H1 (cell line): ENCODE results near the gene CELF2. TPM values are rescaled to one million over a fixed set of nuclear protein-coding genes. Genes with fewer than 3 reads are reported as not detected.

ENCODE experiments used
- CTCF ChIA-PET: fragments of 300-600 bp; sonication (Branson Sonifier 250); formaldehyde crosslinking; loops from one replicate; lab custom pipeline; 2021; ENCODE audit not compliant: partially characterized antibody; lab: Charles Lee
- POLR2A ChIA-PET: fragments of 300-600 bp; sonication (Branson Sonifier 250); formaldehyde crosslinking; loops from one replicate; lab custom pipeline; 2021; ENCODE audit warnings: inconsistent platforms; ENCODE audit not compliant: partially characterized antibody; lab: Charles Lee
- DNase-seq, 2 experiments: peaks; one replicate each; pipeline versions ENCODE4 v3.0.0 to v3.0.0-alpha.2; 2010 to 2022; ENCODE audit warnings: low spot score in 2 of 2, low read depth in 1 of 2, mixed read lengths in 1 of 2
- FAIRE-seq: peaks from 2 replicates; lab custom pipeline; 2011; peaks lifted over from hg19 to GRCh38; lab: Jason Lieb, UNC
- H2AFZ ChIP-seq: 2 replicates; pipeline ENCODE4 v1.8.1; 2012; ENCODE audit warnings: low read length, inconsistent platforms
- H2AK5ac ChIP-seq: 2 replicates; pipeline ENCODE4 v1.6.1; 2013; ENCODE audit warnings: low read depth, low read length
- H2BK120ac ChIP-seq: replicated peaks from 2 replicates; pipeline ENCODE3; 2013; ENCODE audit warnings: low read depth, low read length, inconsistent platforms
- H2BK12ac ChIP-seq: 2 replicates; pipeline ENCODE4 v1.6.1; 2013; ENCODE audit warnings: low read depth, low read length
- H2BK15ac ChIP-seq: 2 replicates; pipeline ENCODE4 v1.6.1; 2013; ENCODE audit warnings: low read length
- H2BK20ac ChIP-seq: 2 replicates; pipeline ENCODE4 v1.6.1; 2013; ENCODE audit warnings: low read length
- H2BK5ac ChIP-seq: 2 replicates; pipeline ENCODE4 v1.6.1; 2013; ENCODE audit warnings: low read depth, low read length
- H3K14ac ChIP-seq: 2 replicates; pipeline ENCODE4 v1.6.1; 2013; ENCODE audit warnings: inconsistent platforms; ENCODE audit not compliant: insufficient read length
- H3K18ac ChIP-seq: 2 replicates; pipeline ENCODE4 v1.6.1; 2013; ENCODE audit warnings: low read length; ENCODE audit errors: extremely low read depth
- H3K23ac ChIP-seq: 2 replicates; pipeline ENCODE4 v1.6.1; 2013; ENCODE audit warnings: inconsistent platforms; ENCODE audit not compliant: insufficient read length
- H3K23me2 ChIP-seq: 2 replicates; pipeline ENCODE4 v1.6.1; 2013; ENCODE audit warnings: low read depth, low read length
- H3K27ac ChIP-seq: 2 replicates; pipeline ENCODE4 v1.6.1; 2011; ENCODE audit warnings: low read depth, low read length, inconsistent platforms
- H3K27me3 ChIP-seq, 4 experiments: replicated peaks in 1 of 4; 1 replicate in 1 of 4; 2 replicates in 3 of 4; pipeline versions ENCODE4 v1.6.1 to v1.8.1; 2011 to 2013; ENCODE audit warnings: low read length in 3 of 4, mild to moderate bottlenecking in 3 of 4, inconsistent platforms in 2 of 4, mixed read lengths in 2 of 4, moderate library complexity in 1 of 4; ENCODE audit not compliant: control insufficient read depth in 3 of 4, insufficient read depth in 3 of 4; ENCODE audit errors: extremely low read depth in 1 of 4
- H3K36me3 ChIP-seq, 4 experiments: 2 replicates each; pipeline versions ENCODE4 v1.6.1 to v1.8.1; 2011 to 2013; ENCODE audit warnings: mild to moderate bottlenecking in 4 of 4, low read length in 3 of 4, moderate library complexity in 2 of 4, control low read depth in 1 of 4, inconsistent platforms in 1 of 4; ENCODE audit not compliant: insufficient read depth in 4 of 4, control insufficient read depth in 2 of 4
- H3K4ac ChIP-seq: replicated peaks from 2 replicates; pipeline ENCODE3; 2013; ENCODE audit warnings: low read length, low read depth, mixed read lengths, inconsistent platforms; ENCODE audit not compliant: insufficient read length
- H3K4me1 ChIP-seq, 4 experiments: replicated peaks in 1 of 4; 1 replicate in 1 of 4; 2 replicates in 3 of 4; pipeline versions ENCODE4 v1.6.1 to v1.8.1; 2011 to 2013; ENCODE audit warnings: low read length in 3 of 4, inconsistent platforms in 2 of 4, mixed read lengths in 1 of 4; ENCODE audit not compliant: insufficient read depth in 4 of 4, control insufficient read depth in 3 of 4
- H3K4me2 ChIP-seq, 2 experiments: 2 replicates each; pipeline versions ENCODE4 v1.6.1 to v1.8.1; 2011 to 2013; ENCODE audit warnings: low read depth in 2 of 2, low read length in 2 of 2, control low read depth in 1 of 2, inconsistent platforms in 1 of 2, mild to moderate bottlenecking in 1 of 2; ENCODE audit not compliant: insufficient read depth in 1 of 2
- H3K4me3 ChIP-seq, 4 experiments: fragments of 200-600, 300-600 bp in 1 of 4; sonication (generic), shearing (Covaris generic), sonication (Bioruptor Twin) in 1 of 4; 2 replicates each; pipeline versions ENCODE4 v1.5.1 to v1.8.1; 2011 to 2016; ENCODE audit warnings: low read length in 4 of 4, low read depth in 3 of 4, control low read depth in 2 of 4, inconsistent platforms in 2 of 4, mild to moderate bottlenecking in 2 of 4, mixed read lengths in 1 of 4, moderate library complexity in 1 of 4; ENCODE audit not compliant: insufficient read depth in 2 of 4; ENCODE audit errors: extremely low read depth in 1 of 4
- H3K56ac ChIP-seq: replicated peaks from 2 replicates; pipeline ENCODE3; 2013; ENCODE audit warnings: low read depth, mild to moderate bottlenecking, mixed read lengths, low read length, inconsistent platforms; ENCODE audit not compliant: insufficient read length
- H3K79me1 ChIP-seq: 2 replicates; pipeline ENCODE4 v1.6.1; 2013; ENCODE audit warnings: low read depth, low read length, control low read depth
- H3K79me2 ChIP-seq, 2 experiments: 2 replicates each; pipeline versions ENCODE4 v1.6.1 to v1.8.1; 2012 to 2013; ENCODE audit warnings: low read length in 2 of 2, mild to moderate bottlenecking in 2 of 2, inconsistent platforms in 1 of 2; ENCODE audit not compliant: insufficient read depth in 2 of 2, control insufficient read depth in 1 of 2
- H3K9ac ChIP-seq, 4 experiments: replicated peaks in 1 of 4; 1 replicate in 1 of 4; 2 replicates in 3 of 4; pipeline versions ENCODE4 v1.6.1 to v1.8.1; 2011 to 2013; ENCODE audit warnings: low read depth in 3 of 4, low read length in 3 of 4, control low read depth in 2 of 4, mild to moderate bottlenecking in 2 of 4, moderate library complexity in 2 of 4, inconsistent platforms in 1 of 4; ENCODE audit errors: extremely low read depth in 1 of 4
- H3K9me3 ChIP-seq, 2 experiments: 2 replicates each; pipeline versions ENCODE4 v1.6.1 to v1.8.1; 2012 to 2013; ENCODE audit warnings: mild to moderate bottlenecking in 2 of 2, moderate library complexity in 2 of 2, control low read depth in 1 of 2, inconsistent platforms in 1 of 2, low read depth in 1 of 2, low read length in 1 of 2, mixed read lengths in 1 of 2; ENCODE audit not compliant: insufficient read depth in 2 of 2
- H4K20me1 ChIP-seq, 2 experiments: replicated peaks in 1 of 2; 2 replicates each; pipeline versions ENCODE3 to v1.8.1; 2011 to 2013; ENCODE audit warnings: inconsistent platforms in 2 of 2, low read length in 2 of 2, mild to moderate bottlenecking in 1 of 2; ENCODE audit not compliant: insufficient read depth in 2 of 2, control insufficient read depth in 1 of 2
- H4K5ac ChIP-seq: 2 replicates; pipeline ENCODE4 v1.6.1; 2013; ENCODE audit warnings: low read length, low read depth, mixed read lengths, inconsistent platforms; ENCODE audit not compliant: insufficient read length
- H4K8ac ChIP-seq: 2 replicates; pipeline ENCODE4 v1.8.0; 2013; ENCODE audit warnings: mild to moderate bottlenecking, moderate library complexity, low read length, inconsistent platforms; ENCODE audit not compliant: insufficient read depth; ENCODE audit errors: extremely low read depth
- H4K91ac ChIP-seq: replicated peaks from 2 replicates; pipeline ENCODE3; 2013; ENCODE audit warnings: low read length, mixed read lengths, inconsistent platforms; ENCODE audit not compliant: insufficient read length
- EGR1 ChIP-seq: IDR thresholded peaks from 2 replicates; pipeline ENCODE4 v1.6.1; 2011; ENCODE audit warnings: low read depth, low read length, borderline replicate concordance
- HDAC2 ChIP-seq, 2 experiments: fragments of 300-600 bp in 1 of 2; sonication (generic) in 1 of 2; IDR thresholded peaks; 2 replicates each; pipeline ENCODE4 v1.6.1; 2011 to 2012; ENCODE audit warnings: low read depth in 2 of 2, low read length in 2 of 2, mild to moderate bottlenecking in 2 of 2, moderate library complexity in 2 of 2, borderline replicate concordance in 1 of 2, inconsistent platforms in 1 of 2
- RXRA ChIP-seq: IDR thresholded peaks from 2 replicates; pipeline ENCODE4 v1.6.1; 2011; ENCODE audit warnings: low read depth, mild to moderate bottlenecking, low read length, moderate library complexity; ENCODE audit not compliant: insufficient read depth
- WGBS, 2 experiments: shearing (Covaris generic) in 1 of 2; methylation state at CpG; one replicate each; pipeline versions ENCODE4 v1.1.6 to v1.1.7; 2013 to 2015; ENCODE audit warnings: low lambda C conversion rate in 2 of 2, mixed read lengths in 2 of 2, inconsistent platforms in 1 of 2, low coverage in 1 of 2, missing lambda C conversion rate in 1 of 2; ENCODE audit not compliant: insufficient replicate concordance in 2 of 2, insufficient coverage in 1 of 2, insufficient read length in 1 of 2; ENCODE audit errors: extremely low coverage in 1 of 2, missing lambda C conversion rate in 1 of 2; 5-methylcytosine and 5-hydroxymethylcytosine counted together
- polyA plus RNA-seq, 7 experiments: library from polyadenylated mRNA; depleted of rRNA in 3 of 7; stranded (reverse) in 5 of 7; unstranded in 2 of 7; fragments of >200 nt in 5 of 7; fragments of 200-250 nt in 2 of 7; gene quantifications; 1 replicate in 5 of 7; 2 replicates in 1 of 7; 4 replicates in 1 of 7; pipeline versions ENCODE4 v1.2.1 to v1.2.3, GENCODE V29; 2011 to 2013; ENCODE audit warnings: missing spikeins in 2 of 7, mixed read lengths in 2 of 7
- total RNA-seq: library from RNA; stranded (reverse); fragmentation: NEBNext Ultra II Directional; extraction: Animal tissue kit (Norgen Biotek cat#: 25700); gene quantifications from 2 replicates; pipeline ENCODE4 v1.2.1, GENCODE V29; 2021

The CELF2 gene
- total and polyA plus RNA-seq, 2 of the 8 experiments (the other 6 are each of a cell fraction or from before 2014, with no cell fraction given): 18.3 to 22.7 TPM

DNA sequence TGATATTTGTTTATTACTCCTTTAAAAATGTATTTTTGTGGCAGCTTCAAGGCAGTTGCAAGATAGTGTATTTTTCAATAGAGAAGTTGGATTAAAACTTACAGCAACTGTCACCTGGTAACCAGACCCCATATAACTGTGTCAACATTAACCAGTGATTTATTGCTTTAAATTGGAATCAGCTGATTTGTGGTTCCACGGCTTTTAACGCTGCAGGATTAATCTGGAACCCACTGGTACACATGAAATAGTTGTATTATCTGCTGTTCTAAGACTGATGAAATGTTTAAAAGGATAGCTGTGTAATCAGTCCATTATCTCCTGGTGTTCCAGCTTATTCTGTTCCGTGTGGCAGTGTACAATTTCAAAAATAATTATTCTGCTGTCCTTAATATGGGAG is 180.2 kb downstream of the CELF2 start:
- no peak overlapping the region for H2BK20ac ChIP-seq
- no peak overlapping the region for H3K14ac ChIP-seq
- no peak overlapping the region for H3K56ac ChIP-seq
- no peak overlapping the region for H3K9ac ChIP-seq
- H2BK5ac ChIP-seq: no peak overlapping the region
- no peaks in the 10 kb centered on the region for H4K20me1 ChIP-seq
- peaks cover 0 to 2% (median 0%) of the 10 kb centered on the region in 4 experiments; a peak in 1 of 8 replicates for H3K36me3 ChIP-seq
- H3K4me2 ChIP-seq: peak overlapping the region in 1 of 2 experiments; percentile 63; a peak in 1 of 4 replicates
- H3K23me2 ChIP-seq: no peaks in the 10 kb centered on the region
- H3K4me1 ChIP-seq: peaks cover 0 to 10% (median 5%) of the 10 kb centered on the region in 4 experiments; a peak in 5 of 7 replicates
- FAIRE-seq: no peak
- H3K27me3 ChIP-seq: no peaks in the 10 kb centered on the region
- no peak overlapping the region for H2BK120ac ChIP-seq
- no peaks in the 10 kb centered on the region for H3K79me1 ChIP-seq
- POLR2A ChIA-PET: no interaction called here
- CTCF ChIA-PET: interaction anchor here (1.3 to 1.7 kb wide), 2 partner anchors 10 to 72 kb away, joined by 3 to 5 read pairs; no protein-coding TSS in a partner anchor
- H3K4ac ChIP-seq: no peak overlapping the region
- TF ChIP-seq RXRA (no peak), HDAC2 (IDR thresholded peaks at IDR 0.05; ENCODE audit: borderline replicate concordance in 1 of 2, low read depth in 2 of 2, low read length in 2 of 2) (no peak), EGR1 (no peak)
- 83% methylated on average over 3 of the region's 3 CpGs; no CpG with 5 or more reads in 1 of the 2 experiments for WGBS, 2 experiments
- no peak overlapping the region for H4K91ac ChIP-seq
- H2BK12ac ChIP-seq: peak overlapping the region; percentile 19; the same call in 1 of the 2 replicates
- no peak overlapping the region for H3K23ac ChIP-seq
- no peaks in the 10 kb centered on the region for H3K9me3 ChIP-seq
- no peak overlapping the region for H3K27ac ChIP-seq
- no peak overlapping the region for H2BK15ac ChIP-seq
- no peak overlapping the region for H3K4me3 ChIP-seq
- no peak for DNase-seq
- H2AFZ ChIP-seq: no peak overlapping the region
- H3K79me2 ChIP-seq: no peaks in the 10 kb centered on the region
- H4K5ac ChIP-seq: no peak overlapping the region
- H3K18ac ChIP-seq: no peak overlapping the region
- H2AK5ac ChIP-seq: no peak overlapping the region
- no peak overlapping the region for H4K8ac ChIP-seq
